Measurements from ENCODE around the gene B3GNT2.

DNA sequence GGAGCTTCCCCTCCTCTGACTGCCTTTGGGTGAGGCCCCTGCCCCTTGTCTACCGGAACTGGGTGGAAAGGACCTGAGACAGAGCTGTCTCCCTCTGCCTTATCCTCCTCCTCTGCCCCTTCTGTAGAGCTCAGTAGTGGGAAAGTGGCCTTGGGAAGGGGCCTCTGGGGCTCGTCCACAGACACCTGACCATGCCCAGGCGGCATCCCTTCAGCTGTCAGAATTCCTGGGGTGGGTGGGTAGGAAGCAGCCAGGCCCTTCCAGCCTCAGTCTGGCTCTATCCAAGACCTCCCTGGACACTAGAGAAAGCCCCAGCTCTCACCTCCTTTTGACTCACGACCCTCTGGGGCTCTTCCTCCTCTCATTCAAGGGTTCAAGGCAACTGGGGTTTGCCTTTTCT lies 35.6 kb downstream of the B3GNT2 start:
- no peak for TF ChIP-seq POLR2AphosphoS5 (IDR thresholded peaks at IDR 0.05; ENCODE audit: low read depth)
- TF ChIP-seq CTCF (conservative IDR thresholded peaks at IDR 0.05; ENCODE audit: low read depth in 2 of 2), result no peak
- no peak for TF ChIP-seq REST (IDR thresholded peaks at IDR 0.05; ENCODE audit: unreplicated experiment)
- TF ChIP-seq EZH2phosphoT487 (IDR thresholded peaks at IDR 0.05; ENCODE audit: unreplicated experiment), result no peak
- TF ChIP-seq ZNF114 (CRISPR knock-in tag; IDR thresholded peaks at IDR 0.05), result no peak
- TF ChIP-seq ZNF331 (CRISPR knock-in tag; IDR thresholded peaks at IDR 0.05; ENCODE audit: low read depth), result no peak
- TF ChIP-seq ZNF462 (CRISPR knock-in tag; IDR thresholded peaks at IDR 0.05), result no peak
